Activated CD4-positive, CD25-positive, alpha-beta regulatory T cell treated with anti-CD3 and anti-CD28 coated beads, Interleukin-2, amount 50 U/mL, for 24 hours (primary cell): ENCODE data around the gene DNAJB2.

ENCODE experiments used
- ATAC-seq, 2 donors: fragments of 150-1000 bp; cut with Tn5 transposase; one replicate each; pipeline ENCODE4 v1.10.0; 2021; ENCODE audit warnings: mild to moderate bottlenecking in 1 of 2, moderate library complexity in 1 of 2

The DNAJB2 gene

GRCh38 chr2:219279151-219279915 lies at the start of gene DNAJB2:
Gene DNAJB2, plus strand, starts transcription at chr2:219279366. Its CDS starts 468 bp downstream, at chr2:219279834.
- ATAC-seq, result peak; percentile 88 to 92

DNA sequence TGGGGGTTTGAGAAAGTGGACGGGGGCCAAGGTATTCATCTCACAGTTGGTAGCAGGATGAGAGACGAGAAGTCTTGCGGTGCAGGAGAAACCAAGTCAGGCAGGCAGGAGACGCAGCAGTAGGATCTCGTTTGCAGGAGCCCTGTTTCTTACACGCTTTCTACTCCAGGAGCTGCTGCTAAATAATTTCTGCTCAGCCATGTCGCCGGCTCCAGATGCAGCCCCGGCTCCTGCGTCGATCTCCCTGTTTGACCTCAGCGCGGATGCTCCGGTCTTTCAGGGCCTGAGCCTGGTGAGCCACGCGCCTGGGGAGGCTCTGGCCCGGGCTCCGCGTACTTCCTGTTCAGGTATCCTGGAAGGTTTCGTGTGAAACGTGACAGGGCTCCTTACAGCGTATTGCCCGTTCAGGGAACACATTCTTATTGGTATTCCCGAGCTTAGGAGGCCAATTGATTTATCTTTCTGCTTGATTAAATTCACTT lies 49.1 kb upstream of the DNAJB2 start:
- peak; percentile 7 to 19 for ATAC-seq

DNA sequence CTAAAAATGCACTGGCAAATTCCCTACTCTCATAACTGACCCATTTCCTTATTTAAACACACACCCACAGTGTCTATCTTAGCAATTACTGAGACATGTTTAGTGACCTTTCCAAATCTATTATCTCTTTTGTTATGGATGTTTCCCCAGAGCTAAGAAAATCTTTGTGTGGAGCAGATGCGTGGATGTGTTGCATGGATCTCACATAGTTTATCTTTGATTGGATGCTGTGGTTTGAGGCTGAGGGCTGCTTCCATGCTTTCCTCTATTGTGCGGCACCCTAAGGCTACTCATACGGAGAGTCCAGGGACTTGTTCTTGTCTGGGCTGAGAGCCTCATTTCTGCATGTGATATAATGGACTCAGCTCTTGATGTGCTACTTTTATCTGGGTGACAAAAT lies 44.8 kb upstream of the DNAJB2 start:
- no peak for ATAC-seq

DNA sequence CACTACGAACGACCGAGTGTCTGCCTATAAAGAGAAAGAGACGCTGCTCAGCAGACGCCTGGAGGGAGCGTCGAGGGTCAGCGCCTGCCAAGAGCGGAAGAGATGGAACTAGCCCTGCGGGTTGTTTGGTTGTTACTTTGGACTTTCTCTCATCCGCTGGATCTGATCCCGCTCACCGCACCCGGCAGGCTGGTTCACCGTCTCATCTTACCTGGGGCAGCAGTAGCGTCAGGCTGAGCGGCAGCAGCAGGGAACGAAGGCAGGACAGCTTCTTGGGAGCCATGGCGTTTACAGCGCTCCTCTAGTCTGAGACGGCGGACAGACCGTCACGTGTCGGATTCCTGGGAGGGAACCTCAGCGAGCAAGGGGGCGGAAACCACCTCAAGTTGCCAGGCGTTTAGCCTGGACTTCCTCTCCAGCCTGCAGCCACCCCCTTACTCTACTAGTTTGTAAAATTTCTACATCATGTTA lies 35.8 kb upstream of the DNAJB2 start:
- ATAC-seq, result no peak

DNA sequence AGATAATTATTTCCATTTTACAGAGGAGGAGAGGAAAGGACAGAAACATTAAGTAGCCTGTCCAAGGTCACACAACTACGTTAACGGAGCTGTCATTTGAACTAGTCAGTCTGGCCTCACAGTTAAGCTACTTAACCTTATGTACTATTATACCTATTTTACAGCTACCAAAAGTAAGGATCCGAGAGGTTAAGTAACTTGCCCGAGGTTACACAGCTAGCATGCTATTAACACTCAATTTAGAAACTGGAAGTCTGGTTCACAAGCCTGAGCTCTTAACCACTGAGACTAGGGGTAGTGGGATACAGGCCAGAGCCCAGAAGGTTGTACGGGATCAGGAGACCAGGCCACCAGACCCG lies 34.4 kb upstream of the DNAJB2 start:
- no peak for ATAC-seq

- peak; percentile 84 to 86 for ATAC-seq
Measured at GRCh38 chr2:219245148-219245898, 33.8 kb upstream of the DNAJB2 start, which contains the start of the genes GLB1L and STK16. Gene GLB1L, minus strand, starts transcription at chr2:219245444. Its CDS starts 1,871 bp downstream, at chr2:219243573. Gene STK16, plus strand, starts transcription at chr2:219245479. Its CDS starts 521 bp downstream, at chr2:219246000.

- no peak for ATAC-seq
Measured at GRCh38 chr2:219245899-219246230, 33.3 kb upstream of the DNAJB2 start.

DNA sequence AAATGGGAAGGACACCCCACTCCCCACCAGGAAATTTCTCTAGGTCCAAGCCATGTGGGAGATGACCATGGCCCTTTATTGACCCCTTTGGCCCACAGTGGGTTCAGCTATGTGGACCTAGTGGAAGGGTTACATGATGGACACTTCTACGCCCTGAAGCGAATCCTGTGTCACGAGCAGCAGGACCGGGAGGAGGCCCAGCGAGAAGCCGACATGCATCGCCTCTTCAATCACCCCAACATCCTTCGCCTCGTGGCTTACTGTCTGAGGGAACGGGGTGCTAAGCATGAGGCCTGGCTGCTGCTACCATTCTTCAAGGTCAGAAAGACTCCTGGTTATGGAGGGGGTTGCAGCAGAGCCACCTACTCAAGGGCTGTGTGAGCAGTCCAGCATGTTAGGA lies 32.6 kb upstream of the DNAJB2 start:
- ATAC-seq, result no peak

GRCh38 chr2:219247678-219248642 lies 31.2 kb upstream of the DNAJB2 start:
- ATAC-seq, result peak; percentile 57 to 59

GRCh38 chr2:219248845-219249202 lies 30.3 kb upstream of the DNAJB2 start:
- ATAC-seq, result no peak

- ATAC-seq, result no peak
Measured at GRCh38 chr2:219249203-219249980, 29.8 kb upstream of the DNAJB2 start.

- no peak for ATAC-seq
Measured at GRCh38 chr2:219250049-219250781, 29.0 kb upstream of the DNAJB2 start.

DNA sequence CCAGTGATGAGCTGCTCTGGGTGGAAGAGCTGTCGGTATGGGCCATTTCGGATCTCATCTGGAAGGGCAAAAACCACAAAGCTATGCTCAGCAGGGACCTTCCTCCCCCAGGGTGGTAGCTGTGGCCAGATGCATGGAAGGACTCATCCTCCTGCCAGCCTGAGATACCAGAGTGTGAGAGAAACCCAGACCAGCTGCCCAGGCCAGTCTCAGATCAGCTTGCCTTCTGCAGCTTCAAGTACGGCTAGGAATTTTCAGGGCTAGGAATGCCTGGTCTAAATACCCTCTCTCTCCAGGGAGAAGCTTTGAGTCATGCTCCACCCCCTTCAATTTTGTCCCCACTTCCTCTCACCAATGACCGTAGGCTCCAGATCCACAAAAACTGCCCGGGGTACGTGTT lies 27.5 kb upstream of the DNAJB2 start:
- ATAC-seq, result no peak

GRCh38 chr2:219252084-219252483 lies 27.1 kb upstream of the DNAJB2 start:
- peak in 1 of 2 donors; percentile 2 for ATAC-seq

DNA sequence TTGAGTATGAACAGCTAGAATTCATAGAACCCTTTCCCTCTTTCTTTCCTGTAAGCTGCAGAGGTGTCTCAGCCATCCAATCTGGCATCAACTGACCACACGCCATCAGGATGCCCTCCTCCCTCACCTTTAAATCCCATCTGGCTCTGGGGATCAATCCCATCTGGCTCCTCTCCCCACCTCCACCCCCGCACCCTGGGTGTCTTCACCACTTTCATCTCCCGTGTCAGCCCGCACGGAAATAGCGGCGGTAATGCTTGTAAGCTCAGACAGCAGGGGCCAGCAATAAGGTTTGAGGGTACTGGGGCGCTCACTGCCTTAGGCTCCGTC lies 26.6 kb upstream of the DNAJB2 start:
- ATAC-seq, result no peak

- peak; percentile 9 to 22 for ATAC-seq
Measured at GRCh38 chr2:219252900-219253752, 26.0 kb upstream of the DNAJB2 start, which contains the start of gene TUBA4B. Gene TUBA4B, plus strand, starts transcription at chr2:219253243. Its CDS starts 165 bp downstream, at chr2:219253408.

DNA sequence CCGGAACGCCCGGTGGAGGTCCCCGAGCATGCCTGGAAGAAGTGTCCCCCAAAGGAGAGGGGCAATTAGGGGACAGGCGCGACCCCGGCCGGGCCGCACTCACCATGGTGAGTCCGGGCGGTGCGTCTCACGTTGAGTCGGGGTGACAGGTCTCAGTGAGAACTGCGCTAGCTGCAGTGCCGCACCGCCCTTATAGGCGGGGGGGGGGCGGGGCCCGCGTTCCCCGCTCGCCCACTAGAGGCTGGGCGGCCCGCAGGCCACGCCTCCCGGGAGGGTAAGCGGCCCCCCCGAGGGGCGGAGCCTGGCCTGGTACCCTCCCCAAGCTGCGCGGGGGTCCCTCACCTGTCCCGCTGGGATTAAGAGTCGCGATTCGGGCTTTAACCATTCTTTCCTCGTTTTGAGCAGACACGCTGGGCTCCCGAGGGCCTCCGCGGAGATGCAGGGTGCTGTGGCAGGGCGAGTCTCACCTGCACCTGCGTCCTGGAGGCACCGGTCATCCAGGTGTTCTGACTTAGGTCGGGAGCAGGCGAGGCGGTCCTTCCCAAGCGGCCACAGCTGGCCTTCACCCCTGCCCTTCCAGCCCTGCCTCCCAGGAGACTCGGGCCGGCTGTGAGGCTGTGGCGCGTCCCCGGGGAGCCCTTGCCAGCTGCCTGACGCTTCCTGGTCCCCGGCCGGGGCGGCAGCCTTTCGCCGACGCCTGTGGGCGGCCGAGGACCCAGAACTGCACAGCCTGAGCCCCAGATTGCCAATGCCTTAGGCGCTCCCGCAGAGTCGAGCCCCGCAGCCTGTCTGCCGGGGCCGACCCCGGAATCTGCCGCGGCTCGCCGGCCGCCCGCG lies 25.2 kb upstream of the DNAJB2 start, which contains the start of gene TUBA4A:
Gene TUBA4A, minus strand, starts transcription at position 166 of the 837 bp plus-strand sequence. Its CDS starts 60 bp downstream, at position 106.
- ATAC-seq, result peak; percentile 71 to 73

DNA sequence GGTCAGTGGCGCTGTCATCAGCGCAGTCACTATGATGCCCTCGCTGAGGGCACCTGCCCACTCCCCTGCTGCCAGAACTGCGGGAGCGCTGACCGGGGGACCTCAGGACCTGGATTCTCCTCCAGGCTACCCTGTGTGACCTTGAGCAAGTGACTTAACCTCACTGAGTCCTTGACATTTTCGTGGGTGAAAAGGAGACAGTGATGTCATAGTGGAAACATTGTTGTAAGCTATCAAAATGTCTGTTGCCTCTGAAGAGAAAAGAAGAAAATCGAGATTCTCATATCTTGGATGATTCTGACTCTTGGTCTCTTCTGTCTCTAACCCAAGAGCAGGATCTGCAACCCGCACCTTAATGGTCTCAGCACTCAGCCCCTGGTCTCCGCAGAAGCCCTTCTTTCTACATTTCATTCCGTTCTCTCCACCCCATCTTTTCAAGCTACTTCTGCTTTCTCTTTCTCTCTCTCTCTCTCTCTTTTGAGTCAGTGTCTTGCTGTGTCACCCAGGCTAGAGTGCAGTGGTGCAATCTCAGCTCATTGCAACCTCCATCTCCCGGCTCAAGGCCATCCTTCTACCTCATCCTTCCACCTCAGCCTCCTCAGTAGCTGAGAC lies 24.5 kb upstream of the DNAJB2 start:
- ATAC-seq, result peak; percentile 65 to 67
